GM18502 (cell line): Measurements from ENCODE around the gene CFAP54.
A peak's percentile ranks its signal among the peaks of the same experiment; 100 is the strongest.

Source experiments
- ATAC-seq: cut with Tn5 transposase; IDR thresholded peaks from one replicate; pipeline ENCODE4 v1.9.1; 2021; ENCODE audit warnings: mild to moderate bottlenecking; ENCODE audit not compliant: unreplicated experiment, poor library complexity

CFAP54 gene

GRCh38 chr12:96503976-96504375 lies 14.6 kb downstream of the CFAP54 start:
- no peak for ATAC-seq

- no peak for ATAC-seq
Observed at GRCh38 chr12:96506776-96507175, 17.4 kb downstream of the CFAP54 start.

- no peak for ATAC-seq
Observed at GRCh38 chr12:96510306-96510764, 21.0 kb downstream of the CFAP54 start.

GRCh38 chr12:96513166-96513565 lies 23.8 kb downstream of the CFAP54 start:
- ATAC-seq, result no peak

- no peak for ATAC-seq
Observed at GRCh38 chr12:96513681-96514080, 24.3 kb downstream of the CFAP54 start.

GRCh38 chr12:96514328-96514727 lies 25.0 kb downstream of the CFAP54 start:
- peak; percentile 83 for ATAC-seq

GRCh38 chr12:96516472-96517430 lies 27.4 kb downstream of the CFAP54 start:
- ATAC-seq, result peak; percentile 54

GRCh38 chr12:96520767-96521166 lies 31.4 kb downstream of the CFAP54 start:
- no peak for ATAC-seq

- no peak for ATAC-seq
Observed at GRCh38 chr12:96521895-96522682, 32.7 kb downstream of the CFAP54 start.

- no peak for ATAC-seq
Observed at GRCh38 chr12:96522690-96523089, 33.3 kb downstream of the CFAP54 start.

GRCh38 chr12:96526110-96526509 lies 36.7 kb downstream of the CFAP54 start:
- no peak for ATAC-seq

GRCh38 chr12:96529912-96530311 lies 40.5 kb downstream of the CFAP54 start:
- no peak for ATAC-seq

GRCh38 chr12:96534339-96534738 lies 45.0 kb downstream of the CFAP54 start:
- no peak for ATAC-seq

GRCh38 chr12:96548384-96548783 lies 59.0 kb downstream of the CFAP54 start:
- no peak for ATAC-seq

GRCh38 chr12:96549341-96549740 lies 60.0 kb downstream of the CFAP54 start:
- no peak for ATAC-seq

GRCh38 chr12:96570579-96570978 lies 81.2 kb downstream of the CFAP54 start:
- peak; percentile 29 for ATAC-seq

- ATAC-seq, result peak; percentile 91
Observed at GRCh38 chr12:96571101-96571862, 81.9 kb downstream of the CFAP54 start.

- ATAC-seq, result peak; percentile 97
Observed at GRCh38 chr12:96578526-96579125, 89.2 kb downstream of the CFAP54 start.

- no peak for ATAC-seq
Observed at GRCh38 chr12:96585977-96586376, 96.6 kb downstream of the CFAP54 start.

- no peak for ATAC-seq
Observed at GRCh38 chr12:96587691-96588090, 98.3 kb downstream of the CFAP54 start.
